A673 (cell line): ENCODE results near the gene FBXO45. TPM values are rescaled to one million over a fixed set of nuclear protein-coding genes. Genes with fewer than 3 reads are reported as not detected.
"Not testable (repeated sequence)": the region's sequence is repeated elsewhere in the genome, so short reads cannot be mapped to it uniquely, and the experiment has no call there.

Experiments used
- BruUV-seq: library from RNA; stranded (reverse); fragments of 400-500 nt; replicated peaks from 2 replicates; lab custom pipeline; 2021; lab: Mats Ljungman, UMichigan
- CTCF ChIA-PET: fragments of 300-600 bp; sonication (Branson Sonifier 250); formaldehyde crosslinking; loops from one replicate; lab custom pipeline; 2022; ENCODE audit warnings: antibody characterized with exemption; lab: Charles Lee
- POLR2A ChIA-PET: fragments of 300-600 bp; sonication (Branson Sonifier 250); formaldehyde crosslinking; loops from one replicate; lab custom pipeline; 2022; ENCODE audit warnings: antibody characterized with exemption; ENCODE audit not compliant: low non-redundant PET; lab: Charles Lee
- DNase-seq: peaks from one replicate; pipeline ENCODE4 v3.0.0-alpha.2; 2015; ENCODE audit warnings: low spot score
- H3K27ac ChIP-seq: fragments of 200-600 bp; sonication (generic); 2 replicates; pipeline ENCODE4 v1.5.1; 2016; ENCODE audit warnings: mixed run types, low read depth, mild to moderate bottlenecking, mixed read lengths, antibody characterized with exemption, low read length; ENCODE audit not compliant: poor library complexity, severe bottlenecking
- H3K27me3 ChIP-seq: fragments of 200-600 bp; sonication (generic); replicated peaks from 2 replicates; pipeline ENCODE4 v1.6.1; 2017; ENCODE audit warnings: mixed run types, low read depth, mild to moderate bottlenecking, mixed read lengths, antibody characterized with exemption, low read length; ENCODE audit not compliant: insufficient read depth, poor library complexity
- H3K36me3 ChIP-seq: fragments of 200-600 bp; sonication (generic); 2 replicates; pipeline ENCODE4 v1.6.1; 2016; ENCODE audit warnings: mixed run types, mild to moderate bottlenecking, mixed read lengths, antibody characterized with exemption, low read length; ENCODE audit not compliant: insufficient read depth, poor library complexity, severe bottlenecking
- H3K4me1 ChIP-seq: fragments of 200-600 bp; sonication (generic); 2 replicates; pipeline ENCODE4 v1.6.1; 2017; ENCODE audit warnings: mixed run types, mild to moderate bottlenecking, mixed read lengths, antibody characterized with exemption, low read length; ENCODE audit not compliant: insufficient read depth, poor library complexity, severe bottlenecking
- H3K4me3 ChIP-seq: fragments of 200-600 bp; sonication (generic); 2 replicates; pipeline ENCODE4 v1.5.1; 2016; ENCODE audit warnings: low read depth, mixed run types, mild to moderate bottlenecking, mixed read lengths, low read length; ENCODE audit not compliant: poor library complexity, severe bottlenecking
- H3K9me3 ChIP-seq: fragments of 200-600 bp; sonication (generic); 2 replicates; pipeline ENCODE4 v1.6.1; 2016; ENCODE audit warnings: mixed run types, low read depth, mild to moderate bottlenecking, mixed read lengths, antibody characterized with exemption, low read length; ENCODE audit not compliant: poor library complexity, severe bottlenecking
- CTCF ChIP-seq: fragments of 300-800, 200-600 bp; sonication (generic); conservative IDR thresholded peaks from 2 replicates; pipeline ENCODE4 v1.5.1; 2017; ENCODE audit warnings: low read depth, mild to moderate bottlenecking, antibody characterized with exemption, low read length, moderate library complexity, mixed read lengths
- EZH2 ChIP-seq: fragments of 200-600 bp; sonication (generic); IDR thresholded peaks from 2 replicates; pipeline ENCODE4 v1.6.1; 2017; ENCODE audit warnings: borderline replicate concordance, low read depth, mild to moderate bottlenecking, mixed read lengths, antibody characterized with exemption, low read length; ENCODE audit not compliant: poor library complexity, severe bottlenecking
- intact Hi-C: fragments of 100-400 bp; cut with micrococcal nuclease; formaldehyde crosslinking; loops from one replicate; pipeline ENCODE4 v1.10.0; 2022; ENCODE audit not compliant: unreplicated experiment
- total RNA-seq: library from RNA; stranded (reverse); gene quantifications from 2 replicates; pipeline ENCODE4 v1.2.3, GENCODE V29; 2021

FBXO45 gene
- total RNA-seq, 1 experiment from 2014 or later = 23.0 TPM

GRCh38 chr3:196519718-196520082 lies 48.8 kb upstream of the FBXO45 start:
- no TSS peak for BruUV-seq
- Histone ChIP-seq H3K9me3 (peaks cover 41% of the 10 kb centered on the region), H3K4me1 (no peaks in the 10 kb centered on the region), H3K4me3 (no peak overlapping the region), H3K27me3 (no peaks in the 10 kb centered on the region), H3K27ac (no peak overlapping the region), H3K36me3 (no peaks in the 10 kb centered on the region)
- DNase-seq = no peak
- TF ChIP-seq EZH2 (no peak), CTCF (no peak)
- intact Hi-C loops = loop anchor here (2.0 kb wide), 1 partner anchor 267 kb away; no protein-coding TSS in a partner anchor
- ChIA-PET CTCF (interaction anchor here (1.0 to 1.5 kb wide), 3 partner anchors 33 to 447 kb away, joined by 3 read pairs; no protein-coding TSS in a partner anchor), POLR2A (no interaction called here)

DNA sequence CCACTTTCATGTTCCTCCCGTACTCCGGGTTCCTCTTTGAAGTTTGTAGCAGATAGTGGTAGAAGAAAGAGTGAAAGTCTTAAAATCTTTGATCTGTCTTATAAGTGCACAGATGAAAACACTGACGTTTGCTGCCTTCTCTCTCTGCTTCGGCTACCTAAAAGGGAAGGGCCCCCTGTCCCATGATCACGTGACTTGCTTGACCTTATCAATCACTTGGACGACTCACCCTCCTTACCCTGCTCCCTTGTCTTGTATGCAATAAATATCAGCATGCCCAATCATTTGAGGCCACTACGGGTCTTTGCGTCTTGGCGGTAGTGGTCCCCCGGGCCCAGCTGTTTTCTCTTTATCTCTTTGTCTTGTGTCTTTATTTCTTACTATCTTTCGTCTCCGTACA lies 47.2 kb upstream of the FBXO45 start:
- peaks cover 41% of the 10 kb centered on the region for H3K9me3 ChIP-seq
- intact Hi-C loops, CTCF ChIA-PET, H3K4me1 ChIP-seq, H3K27me3 ChIP-seq, H3K27ac ChIP-seq, H3K4me3 ChIP-seq, H3K36me3 ChIP-seq, DNase-seq, BruUV-seq: not testable (repeated sequence)
- POLR2A ChIA-PET = interaction anchor here (0.6 kb wide), 1 partner anchor 150 kb away, joined by 3 read pairs; no protein-coding TSS in a partner anchor

- no peaks in the 10 kb centered on the region for H3K27me3 ChIP-seq
- BruUV-seq = no TSS peak
- H3K4me1 ChIP-seq = no peaks in the 10 kb centered on the region
- DNase-seq = no peak
- H3K4me3 ChIP-seq = no peak overlapping the region
- TF ChIP-seq CTCF = no peak
- no peak for TF ChIP-seq EZH2
- no peak overlapping the region for H3K27ac ChIP-seq
- no peaks in the 10 kb centered on the region for H3K36me3 ChIP-seq
- ChIA-PET POLR2A (no interaction called here), CTCF (interaction anchor here (1.0 to 1.7 kb wide), 3 partner anchors 256 to 270 kb away, joined by 4 to 7 read pairs (median 5); no protein-coding TSS in a partner anchor)
- intact Hi-C loops = no loop called here
- H3K9me3 ChIP-seq = peaks cover 23% of the 10 kb centered on the region
Measured at GRCh38 chr3:196523841-196524240, 44.6 kb upstream of the FBXO45 start.

DNA sequence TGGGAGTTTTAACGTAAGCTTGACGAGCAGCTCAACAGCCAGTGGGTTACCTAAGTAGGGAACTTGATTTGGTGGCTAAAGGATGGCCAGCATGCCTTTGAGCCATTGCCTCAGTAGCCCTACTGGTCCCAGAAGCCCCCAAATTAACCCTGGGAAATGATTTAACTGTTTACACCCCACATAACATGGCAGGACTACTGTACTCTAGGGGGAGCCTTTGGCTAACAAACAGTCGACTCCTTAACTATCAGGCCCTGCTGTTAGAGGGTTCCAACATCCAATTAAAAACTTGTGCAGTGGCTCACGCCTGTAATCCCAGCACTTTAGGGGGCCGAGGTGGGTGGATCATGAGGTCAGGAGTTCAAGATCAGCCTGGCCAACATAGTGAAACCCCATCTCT lies 43.9 kb upstream of the FBXO45 start:
- POLR2A ChIA-PET = no interaction called here
- no peaks in the 10 kb centered on the region for H3K27me3 ChIP-seq
- BruUV-seq = no TSS peak
- no peaks in the 10 kb centered on the region for H3K36me3 ChIP-seq
- H3K27ac ChIP-seq = no peak overlapping the region
- intact Hi-C loops = no loop called here
- TF ChIP-seq CTCF (peak; percentile 38), EZH2 (no peak)
- CTCF ChIA-PET = interaction anchor here (1.0 to 1.7 kb wide), 3 partner anchors 257 to 271 kb away, joined by 4 to 7 read pairs (median 5); no protein-coding TSS in a partner anchor
- H3K9me3 ChIP-seq = peaks cover 16% of the 10 kb centered on the region
- no peaks in the 10 kb centered on the region for H3K4me1 ChIP-seq
- peak; percentile 50 for DNase-seq
- no peak overlapping the region for H3K4me3 ChIP-seq
